ENCODE data around the gene GABRB1.
A peak's percentile ranks its signal among the peaks of the same experiment; 100 is the strongest.
"Not testable (repeated sequence)": the region's sequence is repeated elsewhere in the genome, so short reads cannot be mapped to it uniquely, and the experiment has no call there.

GABRB1 gene

GRCh38 chr4:47372561-47372960 lies 341.2 kb downstream of the GABRB1 start:
- no peak overlapping the region for H3K4me3 ChIP-seq (replicated peaks in 1 of 2; ENCODE audit: low read depth in 2 of 2, low read length in 2 of 2)
- TF ChIP-seq CTCF (IDR thresholded peaks at IDR 0.05; ENCODE audit: low read depth, low read length): no peak
- DNase-seq (ENCODE audit: low read depth in 2 of 2): no peak

GRCh38 chr4:47373174-47373573 lies 341.8 kb downstream of the GABRB1 start:
- DNase-seq (ENCODE audit: low read depth in 2 of 2): no peak
- no peak overlapping the region for H3K4me3 ChIP-seq (replicated peaks in 1 of 2; ENCODE audit: low read depth in 2 of 2, low read length in 2 of 2)
- no peak for TF ChIP-seq CTCF (IDR thresholded peaks at IDR 0.05; ENCODE audit: low read depth, low read length)

GRCh38 chr4:47373709-47374108 lies 342.3 kb downstream of the GABRB1 start:
- H3K4me3 ChIP-seq (replicated peaks in 1 of 2; ENCODE audit: low read depth in 2 of 2, low read length in 2 of 2): no peak overlapping the region
- TF ChIP-seq CTCF (IDR thresholded peaks at IDR 0.05; ENCODE audit: low read depth, low read length): no peak
- no peak for DNase-seq (ENCODE audit: low read depth in 2 of 2)

GRCh38 chr4:47374477-47374876 lies 343.1 kb downstream of the GABRB1 start:
- no peak for TF ChIP-seq CTCF (IDR thresholded peaks at IDR 0.05; ENCODE audit: low read depth, low read length)
- DNase-seq (ENCODE audit: low read depth in 2 of 2): peak; percentile 5 to 14
- no peak overlapping the region for H3K4me3 ChIP-seq (replicated peaks in 1 of 2; ENCODE audit: low read depth in 2 of 2, low read length in 2 of 2)

GRCh38 chr4:47378021-47378530 lies 346.7 kb downstream of the GABRB1 start:
- DNase-seq (ENCODE audit: low read depth in 2 of 2); H3K4me3 ChIP-seq (replicated peaks in 1 of 2; ENCODE audit: low read depth in 2 of 2, low read length in 2 of 2): not testable (repeated sequence)

GRCh38 chr4:47381172-47381571 lies 349.8 kb downstream of the GABRB1 start:
- no peak for DNase-seq (ENCODE audit: low read depth in 2 of 2)
- TF ChIP-seq CTCF (IDR thresholded peaks at IDR 0.05; ENCODE audit: low read depth, low read length): no peak
- no peak overlapping the region for H3K4me3 ChIP-seq (replicated peaks in 1 of 2; ENCODE audit: low read depth in 2 of 2, low read length in 2 of 2)

- no peak overlapping the region for H3K4me3 ChIP-seq (replicated peaks in 1 of 2; ENCODE audit: low read depth in 2 of 2, low read length in 2 of 2)
- DNase-seq (ENCODE audit: low read depth in 2 of 2): no peak
- no peak for TF ChIP-seq CTCF (IDR thresholded peaks at IDR 0.05; ENCODE audit: low read depth, low read length)
Measured at GRCh38 chr4:47382846-47383360, 351.5 kb downstream of the GABRB1 start.
